HepG2 (cell line): ENCODE measurements around the gene CDYL2.

ENCODE experiments used
- CHCHD3 ChIP-seq: sonication (generic); formaldehyde crosslinking; IDR thresholded peaks from 2 replicates; pipeline ENCODE4 v1.8.0; 2022; ENCODE audit warnings: mild to moderate bottlenecking, missing genetic modification reagents, moderate library complexity
- CREB1 ChIP-seq, 2 experiments: fragments of 450-650 bp in 1 of 2; IDR thresholded peaks; 2 replicates each; pipeline ENCODE4 v1.6.1; 2016 to 2017; ENCODE audit warnings: control low read depth in 1 of 2, mild to moderate bottlenecking in 1 of 2, missing compliant biosample characterization in 1 of 2, missing genetic modification characterization in 1 of 2
- CTCF ChIP-seq: sonication (generic); formaldehyde crosslinking; IDR thresholded peaks from 2 replicates; pipeline ENCODE4 v1.5.0; 2020; ENCODE audit warnings: mild to moderate bottlenecking, missing genetic modification reagents, moderate library complexity
- MBNL3 ChIP-seq: fragments of 250-450 bp; sonication (Bioruptor Pico); conservative IDR thresholded peaks from 2 replicates; pipeline ENCODE4 v1.8.0; 2022; ENCODE audit warnings: mild to moderate bottlenecking, inconsistent platforms
- MLLT10 ChIP-seq: sonication (generic); formaldehyde crosslinking; IDR thresholded peaks from 2 replicates; pipeline ENCODE4 v1.4.0; 2020; ENCODE audit warnings: missing genetic modification reagents
- MXD1 ChIP-seq: sonication (generic); formaldehyde crosslinking; IDR thresholded peaks from 2 replicates; pipeline ENCODE4 v1.4.0; 2020; ENCODE audit warnings: mild to moderate bottlenecking, missing genetic modification reagents
- NFIC ChIP-seq: IDR thresholded peaks from 2 replicates; pipeline ENCODE4 v1.6.1; 2012; ENCODE audit warnings: mild to moderate bottlenecking, low read length, inconsistent platforms
- POLR2A ChIP-seq, 2 experiments: IDR thresholded peaks; 2 replicates each; pipeline ENCODE4 v1.6.1; 2011; ENCODE audit warnings: low read depth in 2 of 2, low read length in 2 of 2, mild to moderate bottlenecking in 1 of 2, moderate library complexity in 1 of 2; ENCODE audit not compliant: insufficient read depth in 1 of 2
- RAD21 ChIP-seq: fragments of 450-650 bp; formaldehyde crosslinking; IDR thresholded peaks from 2 replicates; pipeline ENCODE4 v1.5.0; 2020; ENCODE audit warnings: mild to moderate bottlenecking
- SRSF9 ChIP-seq: fragments of 200-400 bp; formaldehyde crosslinking; IDR thresholded peaks from 2 replicates; pipeline ENCODE4 v1.6.1; 2018; ENCODE audit warnings: borderline replicate concordance, mild to moderate bottlenecking, low read depth, low read length; ENCODE audit not compliant: insufficient read depth, poor library complexity, severe bottlenecking
- ZNF20 ChIP-seq: sonication (generic); formaldehyde crosslinking; IDR thresholded peaks from 2 replicates; pipeline ENCODE4 v1.4.0; 2020; ENCODE audit warnings: mild to moderate bottlenecking, moderate library complexity, missing genetic modification reagents
- ZNF24 ChIP-seq: fragments of 450-650 bp; IDR thresholded peaks from 2 replicates; pipeline ENCODE4 v1.6.1; 2017; ENCODE audit warnings: antibody characterized with exemption, mild to moderate bottlenecking
- ZNF589 ChIP-seq: sonication (generic); formaldehyde crosslinking; conservative IDR thresholded peaks from 2 replicates; pipeline ENCODE4 v1.8.0; 2022; ENCODE audit warnings: mild to moderate bottlenecking, moderate library complexity, missing genetic modification reagents

DNA sequence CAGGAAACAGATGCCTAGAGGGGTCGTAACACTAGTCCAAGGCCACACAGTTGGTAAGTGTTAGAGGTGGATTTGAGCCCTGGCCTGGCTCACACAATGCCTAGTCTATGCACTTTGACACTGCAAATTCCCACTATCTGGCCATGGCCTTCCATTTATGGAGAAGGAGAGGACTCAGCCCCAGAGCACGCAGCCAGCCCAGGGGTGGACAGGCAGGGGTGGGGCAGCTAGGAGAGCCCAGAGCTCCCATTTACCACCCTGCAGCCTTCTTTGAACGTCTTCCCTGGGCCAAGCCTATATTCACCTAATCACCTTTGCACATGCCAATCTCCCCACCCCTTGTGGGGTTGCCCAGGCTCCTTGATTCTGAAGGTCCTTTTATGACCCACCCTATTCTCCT, 182.4 kb downstream of the CDYL2 start:
- TF ChIP-seq CREB1 (IDR thresholded peaks at IDR 0.05) = no peak
- no peak for TF ChIP-seq CREB1 (CRISPR knock-in tag; IDR thresholded peaks at IDR 0.05)
- TF ChIP-seq SRSF9 = no peak
- TF ChIP-seq MXD1 = no peak
- TF ChIP-seq RAD21 = no peak
- TF ChIP-seq NFIC = no peak
- no peak for TF ChIP-seq ZNF24
- no peak for TF ChIP-seq ZNF589 (CRISPR knock-in tag)
- no peak for TF ChIP-seq CTCF
- no peak for TF ChIP-seq MLLT10 (CRISPR knock-in tag)
- TF ChIP-seq MBNL3 (CRISPR knock-in tag) = no peak
- no peak for TF ChIP-seq POLR2A (IDR thresholded peaks at IDR 0.05; ENCODE audit: insufficient read depth in 1 of 2, low read depth in 2 of 2, low read length in 2 of 2)
- TF ChIP-seq ZNF20 = no peak
- TF ChIP-seq CHCHD3 (CRISPR knock-in tag) = no peak
